ENCODE data around the gene PPP1R9B.

DNA sequence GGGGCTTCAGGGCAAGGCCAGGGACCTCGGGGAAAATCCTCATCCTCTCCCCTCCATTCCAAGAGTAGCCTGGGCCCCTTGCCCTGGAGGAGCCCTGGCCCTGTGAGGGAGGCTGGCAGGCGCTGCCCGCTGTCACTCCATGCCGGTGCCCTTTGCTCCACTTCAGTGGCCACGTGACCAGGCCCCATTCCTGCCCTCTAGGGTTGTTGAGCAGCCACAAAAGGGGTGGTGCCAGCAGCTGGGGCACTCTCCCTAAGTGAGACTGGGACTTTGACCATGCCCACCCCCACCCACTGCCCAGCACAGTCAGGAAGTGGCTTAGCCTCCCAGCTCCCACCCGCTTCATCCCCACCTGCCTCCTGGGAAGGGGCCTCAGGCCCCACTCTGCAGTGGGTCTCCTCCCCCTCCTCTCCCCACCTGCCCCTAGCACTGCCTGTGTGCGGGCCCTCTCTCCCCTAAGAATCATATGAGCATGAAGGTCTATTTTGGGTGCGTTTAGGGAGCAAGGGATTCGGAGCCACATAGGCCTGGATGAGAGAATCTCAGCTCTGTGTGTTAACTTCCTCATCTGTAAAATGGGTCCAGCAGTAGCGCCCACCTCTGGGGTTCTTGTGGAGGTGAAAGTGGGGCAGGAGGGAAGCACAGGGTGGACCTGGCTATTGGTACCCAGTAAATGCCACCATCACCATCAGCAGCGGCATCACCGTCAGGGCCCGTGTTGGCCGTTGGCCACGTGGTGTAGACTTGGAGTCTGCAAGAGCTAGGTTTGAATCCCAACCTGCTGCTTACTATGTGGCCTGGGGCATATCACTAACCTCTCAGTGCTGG lies 48.1 kb downstream of the PPP1R9B start:
- no peak for TF ChIP-seq ZNF274 (IDR thresholded peaks at IDR 0.05; ENCODE audit: low read depth, low read length)
- TF ChIP-seq SUZ12 (IDR thresholded peaks at IDR 0.05; ENCODE audit: extremely low read depth, insufficient read depth, insufficient read length), result no peak

All from NT2/D1 (cell line).